H1 (cell line): ENCODE data around the gene SIMC1. TPM values are rescaled to one million over a fixed set of nuclear protein-coding genes. Genes with fewer than 3 reads are reported as not detected.

Source experiments
- CTCF ChIA-PET: fragments of 300-600 bp; sonication (Branson Sonifier 250); formaldehyde crosslinking; loops from one replicate; lab custom pipeline; 2021; ENCODE audit not compliant: partially characterized antibody; lab: Charles Lee
- POLR2A ChIA-PET: fragments of 300-600 bp; sonication (Branson Sonifier 250); formaldehyde crosslinking; loops from one replicate; lab custom pipeline; 2021; ENCODE audit warnings: inconsistent platforms; ENCODE audit not compliant: partially characterized antibody; lab: Charles Lee
- DNase-seq, 2 experiments: peaks; one replicate each; pipeline versions ENCODE4 v3.0.0 to v3.0.0-alpha.2; 2010 to 2022; ENCODE audit warnings: low spot score in 2 of 2, low read depth in 1 of 2, mixed read lengths in 1 of 2
- FAIRE-seq: peaks from 2 replicates; lab custom pipeline; 2011; peaks lifted over from hg19 to GRCh38; lab: Jason Lieb, UNC
- H2AFZ ChIP-seq: 2 replicates; pipeline ENCODE4 v1.8.1; 2012; ENCODE audit warnings: low read length, inconsistent platforms
- H2AK5ac ChIP-seq: 2 replicates; pipeline ENCODE4 v1.6.1; 2013; ENCODE audit warnings: low read depth, low read length
- H2BK120ac ChIP-seq: replicated peaks from 2 replicates; pipeline ENCODE3; 2013; ENCODE audit warnings: low read depth, low read length, inconsistent platforms
- H2BK12ac ChIP-seq: 2 replicates; pipeline ENCODE4 v1.6.1; 2013; ENCODE audit warnings: low read depth, low read length
- H2BK15ac ChIP-seq: 2 replicates; pipeline ENCODE4 v1.6.1; 2013; ENCODE audit warnings: low read length
- H2BK20ac ChIP-seq: 2 replicates; pipeline ENCODE4 v1.6.1; 2013; ENCODE audit warnings: low read length
- H2BK5ac ChIP-seq: 2 replicates; pipeline ENCODE4 v1.6.1; 2013; ENCODE audit warnings: low read depth, low read length
- H3K14ac ChIP-seq: 2 replicates; pipeline ENCODE4 v1.6.1; 2013; ENCODE audit warnings: inconsistent platforms; ENCODE audit not compliant: insufficient read length
- H3K18ac ChIP-seq: 2 replicates; pipeline ENCODE4 v1.6.1; 2013; ENCODE audit warnings: low read length; ENCODE audit errors: extremely low read depth
- H3K23ac ChIP-seq: 2 replicates; pipeline ENCODE4 v1.6.1; 2013; ENCODE audit warnings: inconsistent platforms; ENCODE audit not compliant: insufficient read length
- H3K23me2 ChIP-seq: 2 replicates; pipeline ENCODE4 v1.6.1; 2013; ENCODE audit warnings: low read depth, low read length
- H3K27ac ChIP-seq: 2 replicates; pipeline ENCODE4 v1.6.1; 2011; ENCODE audit warnings: low read depth, low read length, inconsistent platforms
- H3K27me3 ChIP-seq, 4 experiments: replicated peaks in 1 of 4; 1 replicate in 1 of 4; 2 replicates in 3 of 4; pipeline versions ENCODE4 v1.6.1 to v1.8.1; 2011 to 2013; ENCODE audit warnings: low read length in 3 of 4, mild to moderate bottlenecking in 3 of 4, inconsistent platforms in 2 of 4, mixed read lengths in 2 of 4, moderate library complexity in 1 of 4; ENCODE audit not compliant: control insufficient read depth in 3 of 4, insufficient read depth in 3 of 4; ENCODE audit errors: extremely low read depth in 1 of 4
- H3K36me3 ChIP-seq, 4 experiments: 2 replicates each; pipeline versions ENCODE4 v1.6.1 to v1.8.1; 2011 to 2013; ENCODE audit warnings: mild to moderate bottlenecking in 4 of 4, low read length in 3 of 4, moderate library complexity in 2 of 4, control low read depth in 1 of 4, inconsistent platforms in 1 of 4; ENCODE audit not compliant: insufficient read depth in 4 of 4, control insufficient read depth in 2 of 4
- H3K4ac ChIP-seq: replicated peaks from 2 replicates; pipeline ENCODE3; 2013; ENCODE audit warnings: low read length, low read depth, mixed read lengths, inconsistent platforms; ENCODE audit not compliant: insufficient read length
- H3K4me1 ChIP-seq, 4 experiments: replicated peaks in 1 of 4; 1 replicate in 1 of 4; 2 replicates in 3 of 4; pipeline versions ENCODE4 v1.6.1 to v1.8.1; 2011 to 2013; ENCODE audit warnings: low read length in 3 of 4, inconsistent platforms in 2 of 4, mixed read lengths in 1 of 4; ENCODE audit not compliant: insufficient read depth in 4 of 4, control insufficient read depth in 3 of 4
- H3K4me2 ChIP-seq, 2 experiments: 2 replicates each; pipeline versions ENCODE4 v1.6.1 to v1.8.1; 2011 to 2013; ENCODE audit warnings: low read depth in 2 of 2, low read length in 2 of 2, control low read depth in 1 of 2, inconsistent platforms in 1 of 2, mild to moderate bottlenecking in 1 of 2; ENCODE audit not compliant: insufficient read depth in 1 of 2
- H3K4me3 ChIP-seq, 4 experiments: fragments of 200-600, 300-600 bp in 1 of 4; sonication (generic), shearing (Covaris generic), sonication (Bioruptor Twin) in 1 of 4; 2 replicates each; pipeline versions ENCODE4 v1.5.1 to v1.8.1; 2011 to 2016; ENCODE audit warnings: low read length in 4 of 4, low read depth in 3 of 4, control low read depth in 2 of 4, inconsistent platforms in 2 of 4, mild to moderate bottlenecking in 2 of 4, mixed read lengths in 1 of 4, moderate library complexity in 1 of 4; ENCODE audit not compliant: insufficient read depth in 2 of 4; ENCODE audit errors: extremely low read depth in 1 of 4
- H3K56ac ChIP-seq: replicated peaks from 2 replicates; pipeline ENCODE3; 2013; ENCODE audit warnings: low read depth, mild to moderate bottlenecking, mixed read lengths, low read length, inconsistent platforms; ENCODE audit not compliant: insufficient read length
- H3K79me1 ChIP-seq: 2 replicates; pipeline ENCODE4 v1.6.1; 2013; ENCODE audit warnings: low read depth, low read length, control low read depth
- H3K79me2 ChIP-seq, 2 experiments: 2 replicates each; pipeline versions ENCODE4 v1.6.1 to v1.8.1; 2012 to 2013; ENCODE audit warnings: low read length in 2 of 2, mild to moderate bottlenecking in 2 of 2, inconsistent platforms in 1 of 2; ENCODE audit not compliant: insufficient read depth in 2 of 2, control insufficient read depth in 1 of 2
- H3K9ac ChIP-seq, 4 experiments: replicated peaks in 1 of 4; 1 replicate in 1 of 4; 2 replicates in 3 of 4; pipeline versions ENCODE4 v1.6.1 to v1.8.1; 2011 to 2013; ENCODE audit warnings: low read depth in 3 of 4, low read length in 3 of 4, control low read depth in 2 of 4, mild to moderate bottlenecking in 2 of 4, moderate library complexity in 2 of 4, inconsistent platforms in 1 of 4; ENCODE audit errors: extremely low read depth in 1 of 4
- H3K9me3 ChIP-seq, 2 experiments: 2 replicates each; pipeline versions ENCODE4 v1.6.1 to v1.8.1; 2012 to 2013; ENCODE audit warnings: mild to moderate bottlenecking in 2 of 2, moderate library complexity in 2 of 2, control low read depth in 1 of 2, inconsistent platforms in 1 of 2, low read depth in 1 of 2, low read length in 1 of 2, mixed read lengths in 1 of 2; ENCODE audit not compliant: insufficient read depth in 2 of 2
- H4K20me1 ChIP-seq, 2 experiments: replicated peaks in 1 of 2; 2 replicates each; pipeline versions ENCODE3 to v1.8.1; 2011 to 2013; ENCODE audit warnings: inconsistent platforms in 2 of 2, low read length in 2 of 2, mild to moderate bottlenecking in 1 of 2; ENCODE audit not compliant: insufficient read depth in 2 of 2, control insufficient read depth in 1 of 2
- H4K5ac ChIP-seq: 2 replicates; pipeline ENCODE4 v1.6.1; 2013; ENCODE audit warnings: low read length, low read depth, mixed read lengths, inconsistent platforms; ENCODE audit not compliant: insufficient read length
- H4K8ac ChIP-seq: 2 replicates; pipeline ENCODE4 v1.8.0; 2013; ENCODE audit warnings: mild to moderate bottlenecking, moderate library complexity, low read length, inconsistent platforms; ENCODE audit not compliant: insufficient read depth; ENCODE audit errors: extremely low read depth
- H4K91ac ChIP-seq: replicated peaks from 2 replicates; pipeline ENCODE3; 2013; ENCODE audit warnings: low read length, mixed read lengths, inconsistent platforms; ENCODE audit not compliant: insufficient read length
- CBX8 ChIP-seq: fragments of 300-800, 300-1000 bp; sonication (generic); IDR thresholded peaks from 2 replicates; pipeline ENCODE4 v1.7.1; 2016; ENCODE audit warnings: low read depth, low read length, borderline replicate concordance
- CEBPB ChIP-seq: IDR thresholded peaks from 2 replicates; pipeline ENCODE4 v1.6.1; 2012; ENCODE audit warnings: low read depth, low read length
- CHD2 ChIP-seq: IDR thresholded peaks from 2 replicates; pipeline ENCODE4 v1.6.1; 2012; ENCODE audit warnings: low read length, improper control_type of control experiment
- EGR1 ChIP-seq: IDR thresholded peaks from 2 replicates; pipeline ENCODE4 v1.6.1; 2011; ENCODE audit warnings: low read depth, low read length, borderline replicate concordance
- HDAC2 ChIP-seq, 2 experiments: fragments of 300-600 bp in 1 of 2; sonication (generic) in 1 of 2; IDR thresholded peaks; 2 replicates each; pipeline ENCODE4 v1.6.1; 2011 to 2012; ENCODE audit warnings: low read depth in 2 of 2, low read length in 2 of 2, mild to moderate bottlenecking in 2 of 2, moderate library complexity in 2 of 2, borderline replicate concordance in 1 of 2, inconsistent platforms in 1 of 2
- NANOG ChIP-seq: IDR thresholded peaks from 2 replicates; pipeline ENCODE4 v1.6.1; 2011; ENCODE audit warnings: low read length, low read depth, mild to moderate bottlenecking, inconsistent platforms; ENCODE audit not compliant: insufficient read depth, poor library complexity, severe bottlenecking
- NRF1 ChIP-seq: IDR thresholded peaks from 2 replicates; pipeline ENCODE4 v1.6.1; 2011; ENCODE audit warnings: mild to moderate bottlenecking, low read depth, low read length, improper control_type of control experiment
- POLR2A ChIP-seq, 2 experiments: IDR thresholded peaks; 1 replicate in 1 of 2; 2 replicates in 1 of 2; pipeline ENCODE4 v1.6.1; 2011; ENCODE audit warnings: low read depth in 2 of 2, low read length in 2 of 2, mild to moderate bottlenecking in 2 of 2; ENCODE audit errors: control extremely low read depth in 1 of 2
- RNF2 ChIP-seq: fragments of 200-900, 300-1000 bp; sonication (generic); IDR thresholded peaks from 2 replicates; pipeline ENCODE4 v1.7.1; 2016; ENCODE audit warnings: borderline replicate concordance, low read depth, mild to moderate bottlenecking, antibody characterized with exemption, low read length; ENCODE audit not compliant: poor library complexity, severe bottlenecking; ENCODE audit errors: missing control alignments
- SIX5 ChIP-seq: IDR thresholded peaks from 2 replicates; pipeline ENCODE4 v1.6.1; 2011; ENCODE audit warnings: mild to moderate bottlenecking, low read depth, low read length
- TCF12 ChIP-seq: IDR thresholded peaks from 2 replicates; pipeline ENCODE4 v1.6.1; 2011; ENCODE audit warnings: low read depth, mild to moderate bottlenecking, low read length
- YY1 ChIP-seq: IDR thresholded peaks from 2 replicates; pipeline ENCODE4 v1.6.1; 2011; ENCODE audit warnings: low read depth, mild to moderate bottlenecking, low read length
- WGBS, 2 experiments: shearing (Covaris generic) in 1 of 2; methylation state at CpG; one replicate each; pipeline versions ENCODE4 v1.1.6 to v1.1.7; 2013 to 2015; ENCODE audit warnings: low lambda C conversion rate in 2 of 2, mixed read lengths in 2 of 2, inconsistent platforms in 1 of 2, low coverage in 1 of 2, missing lambda C conversion rate in 1 of 2; ENCODE audit not compliant: insufficient replicate concordance in 2 of 2, insufficient coverage in 1 of 2, insufficient read length in 1 of 2; ENCODE audit errors: extremely low coverage in 1 of 2, missing lambda C conversion rate in 1 of 2; 5-methylcytosine and 5-hydroxymethylcytosine counted together
- polyA plus RNA-seq, 7 experiments: library from polyadenylated mRNA; depleted of rRNA in 3 of 7; stranded (reverse) in 5 of 7; unstranded in 2 of 7; fragments of >200 nt in 5 of 7; fragments of 200-250 nt in 2 of 7; gene quantifications; 1 replicate in 5 of 7; 2 replicates in 1 of 7; 4 replicates in 1 of 7; pipeline versions ENCODE4 v1.2.1 to v1.2.3, GENCODE V29; 2011 to 2013; ENCODE audit warnings: missing spikeins in 2 of 7, mixed read lengths in 2 of 7
- total RNA-seq: library from RNA; stranded (reverse); fragmentation: NEBNext Ultra II Directional; extraction: Animal tissue kit (Norgen Biotek cat#: 25700); gene quantifications from 2 replicates; pipeline ENCODE4 v1.2.1, GENCODE V29; 2021

SIMC1 gene
- total and polyA plus RNA-seq, 2 of the 8 experiments (the other 6 are each of a cell fraction or from before 2014, with no cell fraction given) = 12.3 to 21.2 TPM

GRCh38 chr5:176384991-176385390 lies 146.8 kb downstream of the SIMC1 start:
- peaks cover 0 to 29% of the 10 kb centered on the region in 2 experiments for H3K79me2 ChIP-seq
- no peak overlapping the region for H4K91ac ChIP-seq
- no peaks in the 10 kb centered on the region for H3K27me3 ChIP-seq
- ChIA-PET POLR2A (interaction anchor here (1.7 to 9.4 kb wide), 3 partner anchors 12 to 23 kb away, joined by 7 to 93 read pairs (median 11); partner anchors contain the start of genes ARL10 and KIAA1191), CTCF (interaction anchor here (0.6 kb wide), 1 partner anchor 503 kb away, joined by 3 read pairs; no protein-coding TSS in a partner anchor)
- no peak overlapping the region for H3K4me3 ChIP-seq
- no peak overlapping the region for H3K18ac ChIP-seq
- WGBS, 2 experiments = 92% methylated on average over 12 of the region's 12 CpGs; no CpG with 5 or more reads in 1 of the 2 experiments
- H2BK20ac ChIP-seq = no peak overlapping the region
- no peaks in the 10 kb centered on the region for H3K9me3 ChIP-seq
- DNase-seq (no peak), FAIRE-seq (no peak)
- H4K20me1 ChIP-seq = peaks cover 6 to 8% of the 10 kb centered on the region in 2 experiments
- no peak overlapping the region for H3K9ac ChIP-seq
- no peak overlapping the region for H4K5ac ChIP-seq
- H2BK120ac ChIP-seq = no peak overlapping the region
- no peak overlapping the region for H2AK5ac ChIP-seq
- no peak overlapping the region for H3K27ac ChIP-seq
- H2AFZ ChIP-seq = no peak overlapping the region
- no peak overlapping the region for H2BK15ac ChIP-seq
- H3K23me2 ChIP-seq = peaks cover 9% of the 10 kb centered on the region; the same call in 1 of the 2 replicates
- no peak overlapping the region for H2BK12ac ChIP-seq
- H2BK5ac ChIP-seq = no peak overlapping the region
- H3K79me1 ChIP-seq = peaks cover 7% of the 10 kb centered on the region; the same call in 1 of the 2 replicates
- no peak overlapping the region for H3K4me2 ChIP-seq
- no peak overlapping the region for H3K4ac ChIP-seq
- H3K4me1 ChIP-seq = peaks cover 0 to 5% (median 1%) of the 10 kb centered on the region in 4 experiments; a peak in 2 of 7 replicates
- no peak for TF ChIP-seq CEBPB
- TF ChIP-seq RNF2 = no peak
- no peak for TF ChIP-seq SIX5
- TF ChIP-seq CHD2 = no peak
- no peak for TF ChIP-seq NRF1
- no peak for TF ChIP-seq YY1
- no peak for TF ChIP-seq POLR2A (IDR thresholded peaks at IDR 0.05; ENCODE audit: control extremely low read depth in 1 of 2, low read depth in 2 of 2, low read length in 2 of 2)
- TF ChIP-seq NANOG = no peak
- TF ChIP-seq EGR1 = no peak
- TF ChIP-seq TCF12 = no peak
- no peak for TF ChIP-seq HDAC2 (IDR thresholded peaks at IDR 0.05; ENCODE audit: borderline replicate concordance in 1 of 2, low read depth in 2 of 2, low read length in 2 of 2)
- TF ChIP-seq CBX8 = no peak
- H3K23ac ChIP-seq = no peak overlapping the region
- H4K8ac ChIP-seq = no peak overlapping the region
- no peak overlapping the region for H3K56ac ChIP-seq
- peaks cover 26 to 52% (median 33%) of the 10 kb centered on the region in 4 experiments for H3K36me3 ChIP-seq
- no peak overlapping the region for H3K14ac ChIP-seq
